GM23248 (cell line): ENCODE measurements around the gene AKT2. TPM values are rescaled to one million over a fixed set of nuclear protein-coding genes. Genes with fewer than 3 reads are reported as not detected.

Experiments used
- DNase-seq: peaks from one replicate; pipeline ENCODE4 v3.0.0-alpha.2; 2015
- H2AFZ ChIP-seq: fragments of 200-600 bp; sonication (generic); 2 replicates; pipeline ENCODE4 v1.6.1; 2016; ENCODE audit warnings: antibody characterized with exemption
- H3F3A ChIP-seq: fragments of 200-600 bp; sonication (generic); 2 replicates; pipeline ENCODE4 v1.6.1; 2016; ENCODE audit warnings: mild to moderate bottlenecking, antibody characterized with exemption, mixed run types; ENCODE audit not compliant: insufficient read depth
- H3K27ac ChIP-seq: fragments of 200-600 bp; sonication (generic); 2 replicates; pipeline ENCODE4 v1.5.1; 2016; ENCODE audit warnings: mild to moderate bottlenecking
- H3K27me3 ChIP-seq: fragments of 200-600 bp; sonication (generic); replicated peaks from 2 replicates; pipeline ENCODE4 v1.6.1; 2016; ENCODE audit warnings: mild to moderate bottlenecking; ENCODE audit not compliant: insufficient read depth
- H3K36me3 ChIP-seq: fragments of 200-600 bp; sonication (generic); 2 replicates; pipeline ENCODE4 v1.6.1; 2016; ENCODE audit warnings: low read depth, mild to moderate bottlenecking
- H3K4me1 ChIP-seq: fragments of 200-600 bp; sonication (generic); 2 replicates; pipeline ENCODE4 v1.6.1; 2016; ENCODE audit warnings: mild to moderate bottlenecking; ENCODE audit not compliant: insufficient read depth
- H3K4me2 ChIP-seq: fragments of 200-600 bp; sonication (generic); one replicate; pipeline ENCODE4 v1.6.1; 2016; ENCODE audit warnings: mild to moderate bottlenecking; ENCODE audit not compliant: unreplicated experiment
- H3K4me3 ChIP-seq: fragments of 200-600 bp; sonication (generic); 2 replicates; pipeline ENCODE4 v1.5.1; 2016; ENCODE audit warnings: mild to moderate bottlenecking
- H3K79me2 ChIP-seq: fragments of 200-600 bp; sonication (generic); 2 replicates; pipeline ENCODE4 v1.6.1; 2016; ENCODE audit warnings: mild to moderate bottlenecking; ENCODE audit not compliant: insufficient read depth
- H3K9ac ChIP-seq: fragments of 200-600 bp; sonication (generic); 2 replicates; pipeline ENCODE4 v1.6.1; 2016; ENCODE audit warnings: mild to moderate bottlenecking
- H3K9me2 ChIP-seq: fragments of 200-600 bp; sonication (generic); 2 replicates; pipeline ENCODE4 v1.6.1; 2016; ENCODE audit warnings: mixed run types, mild to moderate bottlenecking, moderate library complexity; ENCODE audit not compliant: insufficient read depth
- H3K9me3 ChIP-seq: fragments of 200-600 bp; sonication (generic); one replicate; pipeline ENCODE4 v1.6.1; 2017; ENCODE audit warnings: low read depth
- H4K20me1 ChIP-seq: fragments of 200-600 bp; sonication (generic); 2 replicates; pipeline ENCODE4 v1.6.0; 2016; ENCODE audit not compliant: insufficient read depth
- EZH2 ChIP-seq: fragments of 200-600 bp; sonication (generic); IDR thresholded peaks from 2 replicates; pipeline ENCODE4 v1.6.1; 2018; ENCODE audit warnings: antibody characterized with exemption, mild to moderate bottlenecking; ENCODE audit not compliant: insufficient read depth, poor library complexity, severe bottlenecking
- EZH2phosphoT487 ChIP-seq: fragments of 200-600 bp; sonication (generic); IDR thresholded peaks from 2 replicates; pipeline ENCODE4 v1.6.1; 2018; ENCODE audit warnings: antibody characterized with exemption, moderate library complexity, mild to moderate bottlenecking, low read depth; ENCODE audit not compliant: insufficient read depth
- WGBS, 2 experiments: methylation state at CpG; one replicate each; pipeline ENCODE4 v1.1.6; 2015 to 2017; ENCODE audit warnings: low lambda C conversion rate in 2 of 2, low coverage in 1 of 2; ENCODE audit errors: missing lambda C conversion rate in 2 of 2; 5-methylcytosine and 5-hydroxymethylcytosine counted together
- in situ Hi-C: fragments of 300-500 bp; cut with MboI; formaldehyde crosslinking; loops from 2 replicates; pipeline ENCODE4 v1.15.0; 2020
- polyA plus RNA-seq: library from polyadenylated mRNA; unstranded; fragments of >200 nt; fragmentation: Nextera tagmentation; extraction: Ambion mirVana; gene quantifications from 2 replicates; pipeline ENCODE4 v1.2.1, GENCODE V29; 2016
- total RNA-seq: library from RNA; depleted of rRNA; stranded (reverse); fragments of >200 nt; shearing (Covaris generic); gene quantifications from 2 replicates; pipeline ENCODE4 v1.2.3, GENCODE V29; 2014

AKT2 gene
- total and polyA plus RNA-seq, 2 experiments from 2014 or later, result 41.5 to 123 TPM

DNA sequence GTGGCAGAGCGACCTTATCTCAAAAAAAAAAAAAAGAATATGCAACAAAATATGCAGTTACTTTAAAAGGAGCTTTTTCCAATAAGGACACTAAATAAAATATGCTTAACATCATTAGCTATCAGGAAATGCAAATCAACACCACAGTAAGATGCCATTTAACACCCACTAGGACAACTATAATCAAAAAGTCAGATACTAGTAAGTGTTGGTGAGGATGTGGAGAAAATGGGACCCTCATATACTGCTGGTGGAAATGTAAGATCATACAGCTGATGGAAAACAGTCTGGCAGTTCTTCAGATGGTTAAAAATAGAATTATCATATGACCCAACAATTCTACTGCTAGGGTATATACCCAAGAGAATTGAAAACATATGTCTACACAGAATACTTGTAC lies 24.5 kb upstream of the AKT2 start:
- 93 to 100% methylated on average over 1 of the region's 1 CpG for WGBS, 2 experiments
- Histone ChIP-seq H3K27me3 (no peaks in the 10 kb centered on the region), H3K4me3 (no peak overlapping the region), H3F3A (0 out of 2 replicates have a peak, but pooled peaks cover 7% of the 10 kb centered on the region), H2AFZ (no peak overlapping the region), H3K36me3 (no peaks in the 10 kb centered on the region), H3K79me2 (no peaks in the 10 kb centered on the region), H3K4me1 (no peaks in the 10 kb centered on the region), H3K9me2 (no peaks in the 10 kb centered on the region), H4K20me1 (no peaks in the 10 kb centered on the region), H3K9me3 (no peaks in the 10 kb centered on the region), H3K9ac (no peak overlapping the region), H3K27ac (no peak overlapping the region), H3K4me2 (no peak overlapping the region)
- in situ Hi-C loops, result no loop called here
- TF ChIP-seq EZH2 (no peak), EZH2phosphoT487 (no peak)
- DNase-seq, result no peak

GRCh38 chr19:40305403-40305802 lies 20.3 kb upstream of the AKT2 start:
- Histone ChIP-seq H3K4me2 (no peak overlapping the region), H3K36me3 (no peaks in the 10 kb centered on the region), H3K4me1 (no peaks in the 10 kb centered on the region), H3K27ac (no peak overlapping the region), H2AFZ (no peak overlapping the region), H3K4me3 (no peak overlapping the region), H3K9me2 (no peaks in the 10 kb centered on the region), H3K9me3 (no peaks in the 10 kb centered on the region), H3K9ac (no peak overlapping the region), H3K79me2 (no peaks in the 10 kb centered on the region), H3K27me3 (no peaks in the 10 kb centered on the region), H3F3A (0 out of 2 replicates have a peak, but pooled peaks cover 7% of the 10 kb centered on the region), H4K20me1 (no peaks in the 10 kb centered on the region)
- TF ChIP-seq EZH2 (no peak), EZH2phosphoT487 (no peak)
- peak; percentile 91 for DNase-seq
- in situ Hi-C loops, result no loop called here
- 9 to 18% methylated on average over 5 of the region's 5 CpGs for WGBS, 2 experiments

DNA sequence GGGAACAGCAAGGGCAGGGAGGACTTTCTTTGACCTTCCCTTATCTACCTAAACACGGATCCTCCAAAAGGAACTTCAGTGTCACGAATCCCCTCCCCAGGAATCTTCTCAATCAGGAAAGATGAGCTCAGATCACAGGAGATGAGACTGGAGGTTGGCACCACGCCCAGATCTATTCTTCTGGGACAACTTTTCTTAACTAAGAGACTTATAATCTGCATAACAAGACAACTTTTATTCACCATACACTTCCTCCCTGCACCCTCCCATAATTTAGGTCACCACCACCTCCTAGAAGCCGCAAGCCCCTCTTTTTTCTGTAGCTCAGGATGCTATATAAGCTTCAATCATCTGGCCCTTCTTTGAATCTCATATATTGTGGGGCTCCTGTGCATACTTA lies 19.2 kb upstream of the AKT2 start:
- in situ Hi-C loops, result no loop called here
- WGBS, 2 experiments, result 66 to 67% methylated on average over 4 of the region's 4 CpGs
- Histone ChIP-seq H3K9me3 (no peaks in the 10 kb centered on the region), H3K4me1 (no peaks in the 10 kb centered on the region), H3K27ac (no peak overlapping the region), H3K9me2 (no peaks in the 10 kb centered on the region), H3K27me3 (no peaks in the 10 kb centered on the region), H4K20me1 (no peaks in the 10 kb centered on the region), H3K36me3 (no peaks in the 10 kb centered on the region), H3F3A (0 out of 2 replicates have a peak, but pooled peaks cover 7% of the 10 kb centered on the region), H3K9ac (no peak overlapping the region), H2AFZ (no peak overlapping the region), H3K4me3 (no peak overlapping the region), H3K4me2 (no peak overlapping the region), H3K79me2 (no peaks in the 10 kb centered on the region)
- TF ChIP-seq EZH2 (no peak), EZH2phosphoT487 (no peak)
- no peak for DNase-seq

DNA sequence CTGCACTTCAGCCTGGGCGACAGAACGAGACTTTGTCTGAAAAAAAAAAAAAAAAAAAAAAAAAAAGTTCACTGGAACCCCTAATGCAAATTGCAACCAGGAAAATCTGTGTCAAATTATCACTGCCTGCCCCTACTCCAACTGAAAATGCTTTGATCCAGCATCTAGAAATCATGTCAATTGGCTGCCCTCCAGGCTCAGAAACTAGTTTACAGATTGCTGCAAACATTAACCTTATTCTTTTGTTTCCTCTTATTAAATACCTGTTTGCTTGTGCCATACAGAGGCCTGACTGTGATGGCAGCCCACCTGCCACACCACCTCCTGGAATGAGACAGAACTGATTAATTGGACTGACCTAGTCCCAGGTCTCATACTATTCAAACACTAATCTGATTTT lies 18.6 kb upstream of the AKT2 start:
- WGBS, 2 experiments, result 89 to 97% methylated on average over 2 of the region's 2 CpGs
- TF ChIP-seq EZH2 (no peak), EZH2phosphoT487 (no peak)
- H3K27ac ChIP-seq, result no peak overlapping the region
- no peak overlapping the region for H2AFZ ChIP-seq
- H3K36me3 ChIP-seq, result no peaks in the 10 kb centered on the region
- H3K4me2 ChIP-seq, result no peak overlapping the region
- H3K9me3 ChIP-seq, result no peaks in the 10 kb centered on the region
- H4K20me1 ChIP-seq, result no peaks in the 10 kb centered on the region
- no peaks in the 10 kb centered on the region for H3K79me2 ChIP-seq
- in situ Hi-C loops, result no loop called here
- no peak overlapping the region for H3K4me3 ChIP-seq
- no peak for DNase-seq
- no peaks in the 10 kb centered on the region for H3K27me3 ChIP-seq
- H3K9me2 ChIP-seq, result no peaks in the 10 kb centered on the region
- H3K4me1 ChIP-seq, result no peaks in the 10 kb centered on the region
- H3F3A ChIP-seq, result 0 out of 2 replicates have a peak, but pooled peaks cover 7% of the 10 kb centered on the region
- no peak overlapping the region for H3K9ac ChIP-seq
